A549 (cell line): ENCODE data around the gene KIR3DL2.
"Not testable (repeated sequence)": the region's sequence is repeated elsewhere in the genome, so short reads cannot be mapped to it uniquely, and the experiment has no call there.

Experiments used
- FOSB ChIP-seq: fragments of 250-450 bp; sonication (Bioruptor Pico); IDR thresholded peaks from 2 replicates; pipeline ENCODE4 v1.5.0; 2020; ENCODE audit warnings: mild to moderate bottlenecking, moderate library complexity
- HOXA7 ChIP-seq: fragments of 250-450 bp; sonication (Bioruptor Pico); IDR thresholded peaks from 2 replicates; pipeline ENCODE4 v1.5.0; 2020; ENCODE audit warnings: mild to moderate bottlenecking, moderate library complexity

GRCh38 chr19:54907899-54908298 is 57.7 kb downstream of the KIR3DL2 start:
- TF ChIP-seq HOXA7, FOSB (CRISPR knock-in tag): not testable (repeated sequence)
